Calu3 (cell line): ENCODE results near the gene FRMD4B. TPM values are rescaled to one million over a fixed set of nuclear protein-coding genes. Genes with fewer than 3 reads are reported as not detected.

ENCODE experiments used
- BruUV-seq: library from RNA; stranded (reverse); fragments of 400-500 nt; replicated peaks from 2 replicates; lab custom pipeline; 2021; lab: Mats Ljungman, UMichigan
- CTCF ChIA-PET: fragments of 300-600 bp; sonication (Branson Sonifier 250); formaldehyde crosslinking; loops from one replicate; lab custom pipeline; 2022; ENCODE audit warnings: antibody characterized with exemption; lab: Charles Lee
- DNase-seq: peaks from one replicate; pipeline ENCODE4 v3.0.0; 2022
- H3K27ac Mint-ChIP-seq: one replicate; pipeline ENCODE4 v1.8.0; 2022; ENCODE audit warnings: mixed read lengths; ENCODE audit not compliant: unreplicated experiment
- H3K27me3 Mint-ChIP-seq: one replicate; pipeline ENCODE4 v1.8.0; 2022; ENCODE audit warnings: mixed read lengths; ENCODE audit not compliant: unreplicated experiment
- H3K36me3 Mint-ChIP-seq: one replicate; pipeline ENCODE4 v1.8.0; 2022; ENCODE audit warnings: mild to moderate bottlenecking, moderate library complexity, mixed read lengths; ENCODE audit not compliant: insufficient read depth, unreplicated experiment
- H3K4me1 Mint-ChIP-seq: one replicate; pipeline ENCODE4 v1.8.0; 2022; ENCODE audit warnings: mild to moderate bottlenecking, low read depth, mixed read lengths; ENCODE audit not compliant: unreplicated experiment
- H3K4me3 Mint-ChIP-seq: one replicate; pipeline ENCODE4 v1.8.0; 2022; ENCODE audit warnings: mild to moderate bottlenecking, low read depth, moderate library complexity, mixed read lengths; ENCODE audit not compliant: unreplicated experiment
- H3K9me3 Mint-ChIP-seq: one replicate; pipeline ENCODE4 v1.8.0; 2022; ENCODE audit warnings: low read depth, mixed read lengths; ENCODE audit not compliant: unreplicated experiment
- CTCF ChIP-seq: fragments of 200-600 bp; IDR thresholded peaks from one replicate; pipeline ENCODE4 v1.8.0; 2022; ENCODE audit warnings: antibody characterized with exemption; ENCODE audit not compliant: unreplicated experiment
- intact Hi-C: fragments of 100-400 bp; cut with micrococcal nuclease; formaldehyde crosslinking; loops from one replicate; pipeline ENCODE4 v1.10.0; 2022; ENCODE audit not compliant: unreplicated experiment
- total RNA-seq: library from RNA; stranded (reverse); gene quantifications from 2 replicates; pipeline ENCODE4 v1.2.3, GENCODE V29; 2022

FRMD4B gene
- total RNA-seq, 1 experiment from 2014 or later, result 16.7 TPM

- Mint-ChIP-seq H3K4me1 (peaks cover 7% of the 10 kb centered on the region), H3K4me3 (no peak overlapping the region), H3K27ac (no peak overlapping the region), H3K27me3 (no peaks in the 10 kb centered on the region), H3K36me3 (no peaks in the 10 kb centered on the region), H3K9me3 (no peaks in the 10 kb centered on the region)
- DNase-seq, result no peak
- intact Hi-C loops, result loop anchor here (2.0 kb wide), 1 partner anchor 113 kb away; no protein-coding TSS in a partner anchor
- CTCF ChIA-PET, result interaction anchor here (1.6 kb wide), 1 partner anchor 262 kb away, joined by 4 read pairs; no protein-coding TSS in a partner anchor
- TF ChIP-seq CTCF, result no peak
- no TSS peak for BruUV-seq
Measured at GRCh38 chr3:69423463-69424155, 37.7 kb upstream of the FRMD4B start.

- BruUV-seq, result no TSS peak
- DNase-seq, result no peak
- Mint-ChIP-seq H3K36me3 (no peaks in the 10 kb centered on the region), H3K4me1 (peaks cover 7% of the 10 kb centered on the region), H3K9me3 (no peaks in the 10 kb centered on the region), H3K27me3 (no peaks in the 10 kb centered on the region), H3K4me3 (no peak overlapping the region), H3K27ac (no peak overlapping the region)
- CTCF ChIA-PET, result interaction anchor here (0.7 to 1.6 kb wide), 2 partner anchors 99 to 262 kb away, joined by 3 to 4 read pairs; no protein-coding TSS in a partner anchor
- TF ChIP-seq CTCF, result no peak
- intact Hi-C loops, result no loop called here
Measured at GRCh38 chr3:69422751-69423150, 36.9 kb upstream of the FRMD4B start.

GRCh38 chr3:69420781-69421520, 35.1 kb upstream of the FRMD4B start:
- no peak for DNase-seq
- H3K4me3 Mint-ChIP-seq, result no peak overlapping the region
- CTCF ChIA-PET, result interaction anchor here (0.5 kb wide), 1 partner anchor 341 kb away, joined by 4 read pairs; the partner anchor contains the start of gene UBA3
- no peak overlapping the region for H3K27ac Mint-ChIP-seq
- H3K4me1 Mint-ChIP-seq, result peaks cover 7% of the 10 kb centered on the region
- intact Hi-C loops, result no loop called here
- TF ChIP-seq CTCF, result no peak
- no peaks in the 10 kb centered on the region for H3K36me3 Mint-ChIP-seq
- H3K9me3 Mint-ChIP-seq, result no peaks in the 10 kb centered on the region
- no TSS peak for BruUV-seq
- no peaks in the 10 kb centered on the region for H3K27me3 Mint-ChIP-seq

- Mint-ChIP-seq H3K27me3 (no peaks in the 10 kb centered on the region), H3K4me1 (peaks cover 7% of the 10 kb centered on the region), H3K27ac (no peak overlapping the region), H3K4me3 (no peak overlapping the region), H3K36me3 (no peaks in the 10 kb centered on the region), H3K9me3 (no peaks in the 10 kb centered on the region)
- TF ChIP-seq CTCF, result no peak
- intact Hi-C loops, result no loop called here
- no peak for DNase-seq
- no TSS peak for BruUV-seq
- CTCF ChIA-PET, result no interaction called here
Measured at GRCh38 chr3:69419276-69419675, 33.4 kb upstream of the FRMD4B start.
